A673 (cell line): ENCODE results near the gene ATOH8.

Experiments
- CTCF ChIP-seq: fragments of 300-800, 200-600 bp; sonication (generic); conservative IDR thresholded peaks from 2 replicates; pipeline ENCODE4 v1.5.1; 2017; ENCODE audit warnings: low read depth, mild to moderate bottlenecking, antibody characterized with exemption, low read length, moderate library complexity, mixed read lengths
- EZH2 ChIP-seq: fragments of 200-600 bp; sonication (generic); IDR thresholded peaks from 2 replicates; pipeline ENCODE4 v1.6.1; 2017; ENCODE audit warnings: borderline replicate concordance, low read depth, mild to moderate bottlenecking, mixed read lengths, antibody characterized with exemption, low read length; ENCODE audit not compliant: poor library complexity, severe bottlenecking

- TF ChIP-seq CTCF (no peak), EZH2 (no peak)
These were observed 29.0 kb upstream of the ATOH8 start for GRCh38 chr2:85724731-85725181.
